Uterus (tissue), 2 donors: Measurements from ENCODE around the gene LTBP1.

Experiments
- POLR2A ChIP-seq, 2 donors: fragments of 450-650 bp; IDR thresholded peaks; one replicate each; pipeline ENCODE4 v1.6.1; 2016; ENCODE audit warnings: antibody characterized with exemption in 2 of 2, mild to moderate bottlenecking in 1 of 2, moderate library complexity in 1 of 2
- TF ChIP-seq, protein P1 (sequence below), 4 experiments: fragments of 200-600 bp in 2 of 4; fragments of 450-650 bp in 2 of 4; sonication (generic) in 2 of 4; IDR thresholded peaks; one replicate each; pipeline ENCODE4 v1.5.1; 2016 to 2019; ENCODE audit warnings: antibody characterized with exemption in 4 of 4, mild to moderate bottlenecking in 2 of 4, moderate library complexity in 1 of 4

DNA sequence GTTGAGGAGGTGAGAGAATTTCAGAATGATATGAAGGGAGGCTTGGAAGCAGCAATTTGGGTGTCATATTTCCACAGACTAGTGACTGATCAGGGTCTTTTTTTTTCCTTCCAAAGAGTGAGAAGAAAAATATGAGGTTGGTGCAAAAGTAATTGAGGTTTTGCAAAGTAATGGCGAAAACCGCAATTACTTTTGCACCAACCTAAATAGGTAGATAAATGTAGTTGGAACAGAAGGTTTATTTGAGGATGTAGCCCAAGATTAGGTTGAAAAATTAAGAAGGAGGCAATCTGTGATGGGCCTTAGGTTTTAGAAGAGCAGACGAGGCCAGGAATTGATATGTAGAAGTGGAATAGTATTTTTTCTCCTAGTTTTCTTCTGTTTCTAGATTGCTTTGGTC is 7.8 kb upstream of the LTBP1 start:
- TF ChIP-seq, protein P1, sequence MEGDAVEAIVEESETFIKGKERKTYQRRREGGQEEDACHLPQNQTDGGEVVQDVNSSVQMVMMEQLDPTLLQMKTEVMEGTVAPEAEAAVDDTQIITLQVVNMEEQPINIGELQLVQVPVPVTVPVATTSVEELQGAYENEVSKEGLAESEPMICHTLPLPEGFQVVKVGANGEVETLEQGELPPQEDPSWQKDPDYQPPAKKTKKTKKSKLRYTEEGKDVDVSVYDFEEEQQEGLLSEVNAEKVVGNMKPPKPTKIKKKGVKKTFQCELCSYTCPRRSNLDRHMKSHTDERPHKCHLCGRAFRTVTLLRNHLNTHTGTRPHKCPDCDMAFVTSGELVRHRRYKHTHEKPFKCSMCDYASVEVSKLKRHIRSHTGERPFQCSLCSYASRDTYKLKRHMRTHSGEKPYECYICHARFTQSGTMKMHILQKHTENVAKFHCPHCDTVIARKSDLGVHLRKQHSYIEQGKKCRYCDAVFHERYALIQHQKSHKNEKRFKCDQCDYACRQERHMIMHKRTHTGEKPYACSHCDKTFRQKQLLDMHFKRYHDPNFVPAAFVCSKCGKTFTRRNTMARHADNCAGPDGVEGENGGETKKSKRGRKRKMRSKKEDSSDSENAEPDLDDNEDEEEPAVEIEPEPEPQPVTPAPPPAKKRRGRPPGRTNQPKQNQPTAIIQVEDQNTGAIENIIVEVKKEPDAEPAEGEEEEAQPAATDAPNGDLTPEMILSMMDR (IDR thresholded peaks at IDR 0.05) = no peak
- no peak for TF ChIP-seq POLR2A (IDR thresholded peaks at IDR 0.05)
